ENCODE data around the gene GASK1A.

GASK1A gene

GRCh38 chr3:43023746-43024145, 44.6 kb downstream of the GASK1A start:
- ChIA-PET POLR2A (no interaction called here), CTCF (interaction anchor here (1.6 kb wide), 1 partner anchor 16 kb away, joined by 5 read pairs; no protein-coding TSS in a partner anchor)
- TF ChIP-seq CTCF (IDR thresholded peaks at IDR 0.05; ENCODE audit: control extremely low read depth, extremely low read depth, low read depth, missing control alignments) = no peak
- DNase-seq (ENCODE audit: extremely low spot score) = no peak

- no peak for DNase-seq (ENCODE audit: extremely low spot score)
- ChIA-PET CTCF (interaction anchor here (1.6 kb wide), 1 partner anchor 17 kb away, joined by 5 read pairs; no protein-coding TSS in a partner anchor), POLR2A (no interaction called here)
- TF ChIP-seq CTCF (IDR thresholded peaks at IDR 0.05; ENCODE audit: control extremely low read depth, extremely low read depth, low read depth, missing control alignments) = no peak
Measured at GRCh38 chr3:43024181-43024885, 45.2 kb downstream of the GASK1A start.

GRCh38 chr3:43025423-43025822, 46.3 kb downstream of the GASK1A start:
- no peak for DNase-seq (ENCODE audit: extremely low spot score)
- ChIA-PET POLR2A (no interaction called here), CTCF (no interaction called here)
- TF ChIP-seq CTCF (IDR thresholded peaks at IDR 0.05; ENCODE audit: control extremely low read depth, extremely low read depth, low read depth, missing control alignments) = no peak

- no peak for TF ChIP-seq CTCF (IDR thresholded peaks at IDR 0.05; ENCODE audit: control extremely low read depth, extremely low read depth, low read depth, missing control alignments)
- ChIA-PET POLR2A (no interaction called here), CTCF (no interaction called here)
- DNase-seq (ENCODE audit: extremely low spot score) = no peak
Measured at GRCh38 chr3:43028001-43028400, 48.9 kb downstream of the GASK1A start.

GRCh38 chr3:43028678-43029490, 49.8 kb downstream of the GASK1A start:
- ChIA-PET POLR2A (no interaction called here), CTCF (no interaction called here)
- no peak for DNase-seq (ENCODE audit: extremely low spot score)
- TF ChIP-seq CTCF (IDR thresholded peaks at IDR 0.05; ENCODE audit: control extremely low read depth, extremely low read depth, low read depth, missing control alignments) = no peak

- ChIA-PET POLR2A (no interaction called here), CTCF (no interaction called here)
- TF ChIP-seq CTCF (IDR thresholded peaks at IDR 0.05; ENCODE audit: control extremely low read depth, extremely low read depth, low read depth, missing control alignments) = no peak
- DNase-seq (ENCODE audit: extremely low spot score) = no peak
Measured at GRCh38 chr3:43030162-43030935, 51.2 kb downstream of the GASK1A start.

All from GM10248 (cell line).